H1 (cell line): ENCODE results near the gene MCM3AP. TPM values are rescaled to one million over a fixed set of nuclear protein-coding genes. Genes with fewer than 3 reads are reported as not detected.

Experiments used
- BRCA1 ChIP-seq: IDR thresholded peaks from 2 replicates; pipeline ENCODE4 v1.6.1; 2012; ENCODE audit warnings: low read depth, low read length, improper control_type of control experiment
- CBX5 ChIP-seq: fragments of 300-800, 300-1000 bp; sonication (generic); IDR thresholded peaks from 2 replicates; pipeline ENCODE4 v1.7.1; 2016; ENCODE audit warnings: antibody characterized with exemption, low read length, low read depth
- CBX8 ChIP-seq: fragments of 300-800, 300-1000 bp; sonication (generic); IDR thresholded peaks from 2 replicates; pipeline ENCODE4 v1.7.1; 2016; ENCODE audit warnings: low read depth, low read length, borderline replicate concordance
- EZH2 ChIP-seq: fragments of 200-600 bp; sonication (generic); IDR thresholded peaks from 2 replicates; pipeline ENCODE4 v1.7.1; 2012; ENCODE audit warnings: low read depth, mild to moderate bottlenecking, moderate library complexity, low read length, inconsistent platforms; ENCODE audit not compliant: severe bottlenecking
- JUND ChIP-seq: IDR thresholded peaks from 2 replicates; pipeline ENCODE4 v1.6.1; 2011; ENCODE audit warnings: mild to moderate bottlenecking, improper control_type of control experiment, low read length
- NANOG ChIP-seq: IDR thresholded peaks from 2 replicates; pipeline ENCODE4 v1.6.1; 2011; ENCODE audit warnings: low read length, low read depth, mild to moderate bottlenecking, inconsistent platforms; ENCODE audit not compliant: insufficient read depth, poor library complexity, severe bottlenecking
- POU5F1 ChIP-seq: IDR thresholded peaks from 2 replicates; pipeline ENCODE4 v1.6.1; 2011; ENCODE audit warnings: low read depth, mild to moderate bottlenecking, low read length, moderate library complexity
- polyA plus RNA-seq, 7 experiments: library from polyadenylated mRNA; depleted of rRNA in 3 of 7; stranded (reverse) in 5 of 7; unstranded in 2 of 7; fragments of >200 nt in 5 of 7; fragments of 200-250 nt in 2 of 7; gene quantifications; 1 replicate in 5 of 7; 2 replicates in 1 of 7; 4 replicates in 1 of 7; pipeline versions ENCODE4 v1.2.1 to v1.2.3, GENCODE V29; 2011 to 2013; ENCODE audit warnings: missing spikeins in 2 of 7, mixed read lengths in 2 of 7
- total RNA-seq: library from RNA; stranded (reverse); fragmentation: NEBNext Ultra II Directional; extraction: Animal tissue kit (Norgen Biotek cat#: 25700); gene quantifications from 2 replicates; pipeline ENCODE4 v1.2.1, GENCODE V29; 2021
- TF ChIP-seq, protein P1 (sequence below): IDR thresholded peaks from 2 replicates; pipeline ENCODE4 v1.6.1; 2012; ENCODE audit warnings: low read length, inconsistent platforms

The MCM3AP gene
- total and polyA plus RNA-seq, 2 of the 8 experiments (the other 6 are each of a cell fraction or from before 2014, with no cell fraction given), result 37.2 to 119 TPM

DNA sequence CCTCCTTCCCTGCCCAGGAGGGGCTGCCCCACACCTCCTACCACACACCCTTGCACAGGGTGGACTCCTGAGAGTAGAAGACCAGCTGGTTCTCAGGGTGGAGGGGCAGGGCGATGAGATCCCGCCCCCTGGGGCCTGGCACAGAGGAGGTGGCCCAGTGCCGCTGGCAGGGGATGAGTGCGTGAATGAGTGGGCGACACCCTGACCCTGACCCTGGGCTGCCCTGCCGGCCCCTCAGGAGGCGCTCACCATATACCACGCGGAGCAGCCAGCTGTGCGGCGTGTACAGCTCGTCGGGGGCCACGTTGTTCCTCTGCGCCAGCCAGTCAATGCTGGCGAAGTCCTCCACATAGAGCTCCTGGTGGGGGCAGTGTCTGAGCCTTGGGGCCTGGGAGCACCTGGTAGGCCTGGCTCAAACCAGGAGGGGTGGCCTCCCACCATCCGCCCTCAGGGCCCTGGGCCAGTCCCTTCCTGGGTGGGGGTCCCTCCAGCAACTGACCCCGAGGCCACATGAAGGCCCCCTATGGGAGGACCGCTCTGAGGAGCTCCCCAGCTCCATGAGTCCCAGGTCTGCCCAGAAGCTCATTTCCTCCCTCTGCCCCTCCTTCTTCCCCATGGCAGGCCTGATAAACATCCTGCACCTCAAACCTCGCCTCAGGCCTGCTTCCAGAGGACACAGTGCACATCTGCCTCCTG, 69.8 kb downstream of the MCM3AP start (continued):
- TF ChIP-seq, protein P1, sequence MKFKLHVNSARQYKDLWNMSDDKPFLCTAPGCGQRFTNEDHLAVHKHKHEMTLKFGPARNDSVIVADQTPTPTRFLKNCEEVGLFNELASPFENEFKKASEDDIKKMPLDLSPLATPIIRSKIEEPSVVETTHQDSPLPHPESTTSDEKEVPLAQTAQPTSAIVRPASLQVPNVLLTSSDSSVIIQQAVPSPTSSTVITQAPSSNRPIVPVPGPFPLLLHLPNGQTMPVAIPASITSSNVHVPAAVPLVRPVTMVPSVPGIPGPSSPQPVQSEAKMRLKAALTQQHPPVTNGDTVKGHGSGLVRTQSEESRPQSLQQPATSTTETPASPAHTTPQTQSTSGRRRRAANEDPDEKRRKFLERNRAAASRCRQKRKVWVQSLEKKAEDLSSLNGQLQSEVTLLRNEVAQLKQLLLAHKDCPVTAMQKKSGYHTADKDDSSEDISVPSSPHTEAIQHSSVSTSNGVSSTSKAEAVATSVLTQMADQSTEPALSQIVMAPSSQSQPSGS, result no peak
- TF ChIP-seq CBX8 (no peak), BRCA1 (no peak), CBX5 (no peak), POU5F1 (no peak), NANOG (no peak), EZH2 (no peak), JUND (no peak)
